H1 (cell line): Measurements from ENCODE around the gene STH. TPM values are rescaled to one million over a fixed set of nuclear protein-coding genes. Genes with fewer than 3 reads are reported as not detected.

Experiments
- CTCF ChIA-PET: fragments of 300-600 bp; sonication (Branson Sonifier 250); formaldehyde crosslinking; loops from one replicate; lab custom pipeline; 2021; ENCODE audit not compliant: partially characterized antibody; lab: Charles Lee
- POLR2A ChIA-PET: fragments of 300-600 bp; sonication (Branson Sonifier 250); formaldehyde crosslinking; loops from one replicate; lab custom pipeline; 2021; ENCODE audit warnings: inconsistent platforms; ENCODE audit not compliant: partially characterized antibody; lab: Charles Lee
- DNase-seq, 2 experiments: peaks; one replicate each; pipeline versions ENCODE4 v3.0.0 to v3.0.0-alpha.2; 2010 to 2022; ENCODE audit warnings: low spot score in 2 of 2, low read depth in 1 of 2, mixed read lengths in 1 of 2
- FAIRE-seq: peaks from 2 replicates; lab custom pipeline; 2011; peaks lifted over from hg19 to GRCh38; lab: Jason Lieb, UNC
- H2AFZ ChIP-seq: 2 replicates; pipeline ENCODE4 v1.8.1; 2012; ENCODE audit warnings: low read length, inconsistent platforms
- H2AK5ac ChIP-seq: 2 replicates; pipeline ENCODE4 v1.6.1; 2013; ENCODE audit warnings: low read depth, low read length
- H2BK120ac ChIP-seq: replicated peaks from 2 replicates; pipeline ENCODE3; 2013; ENCODE audit warnings: low read depth, low read length, inconsistent platforms
- H2BK12ac ChIP-seq: 2 replicates; pipeline ENCODE4 v1.6.1; 2013; ENCODE audit warnings: low read depth, low read length
- H2BK15ac ChIP-seq: 2 replicates; pipeline ENCODE4 v1.6.1; 2013; ENCODE audit warnings: low read length
- H2BK20ac ChIP-seq: 2 replicates; pipeline ENCODE4 v1.6.1; 2013; ENCODE audit warnings: low read length
- H2BK5ac ChIP-seq: 2 replicates; pipeline ENCODE4 v1.6.1; 2013; ENCODE audit warnings: low read depth, low read length
- H3K14ac ChIP-seq: 2 replicates; pipeline ENCODE4 v1.6.1; 2013; ENCODE audit warnings: inconsistent platforms; ENCODE audit not compliant: insufficient read length
- H3K18ac ChIP-seq: 2 replicates; pipeline ENCODE4 v1.6.1; 2013; ENCODE audit warnings: low read length; ENCODE audit errors: extremely low read depth
- H3K23ac ChIP-seq: 2 replicates; pipeline ENCODE4 v1.6.1; 2013; ENCODE audit warnings: inconsistent platforms; ENCODE audit not compliant: insufficient read length
- H3K23me2 ChIP-seq: 2 replicates; pipeline ENCODE4 v1.6.1; 2013; ENCODE audit warnings: low read depth, low read length
- H3K27ac ChIP-seq: 2 replicates; pipeline ENCODE4 v1.6.1; 2011; ENCODE audit warnings: low read depth, low read length, inconsistent platforms
- H3K27me3 ChIP-seq, 4 experiments: replicated peaks in 1 of 4; 1 replicate in 1 of 4; 2 replicates in 3 of 4; pipeline versions ENCODE4 v1.6.1 to v1.8.1; 2011 to 2013; ENCODE audit warnings: low read length in 3 of 4, mild to moderate bottlenecking in 3 of 4, inconsistent platforms in 2 of 4, mixed read lengths in 2 of 4, moderate library complexity in 1 of 4; ENCODE audit not compliant: control insufficient read depth in 3 of 4, insufficient read depth in 3 of 4; ENCODE audit errors: extremely low read depth in 1 of 4
- H3K36me3 ChIP-seq, 4 experiments: 2 replicates each; pipeline versions ENCODE4 v1.6.1 to v1.8.1; 2011 to 2013; ENCODE audit warnings: mild to moderate bottlenecking in 4 of 4, low read length in 3 of 4, moderate library complexity in 2 of 4, control low read depth in 1 of 4, inconsistent platforms in 1 of 4; ENCODE audit not compliant: insufficient read depth in 4 of 4, control insufficient read depth in 2 of 4
- H3K4ac ChIP-seq: replicated peaks from 2 replicates; pipeline ENCODE3; 2013; ENCODE audit warnings: low read length, low read depth, mixed read lengths, inconsistent platforms; ENCODE audit not compliant: insufficient read length
- H3K4me1 ChIP-seq, 4 experiments: replicated peaks in 1 of 4; 1 replicate in 1 of 4; 2 replicates in 3 of 4; pipeline versions ENCODE4 v1.6.1 to v1.8.1; 2011 to 2013; ENCODE audit warnings: low read length in 3 of 4, inconsistent platforms in 2 of 4, mixed read lengths in 1 of 4; ENCODE audit not compliant: insufficient read depth in 4 of 4, control insufficient read depth in 3 of 4
- H3K4me2 ChIP-seq, 2 experiments: 2 replicates each; pipeline versions ENCODE4 v1.6.1 to v1.8.1; 2011 to 2013; ENCODE audit warnings: low read depth in 2 of 2, low read length in 2 of 2, control low read depth in 1 of 2, inconsistent platforms in 1 of 2, mild to moderate bottlenecking in 1 of 2; ENCODE audit not compliant: insufficient read depth in 1 of 2
- H3K4me3 ChIP-seq, 4 experiments: fragments of 200-600, 300-600 bp in 1 of 4; sonication (generic), shearing (Covaris generic), sonication (Bioruptor Twin) in 1 of 4; 2 replicates each; pipeline versions ENCODE4 v1.5.1 to v1.8.1; 2011 to 2016; ENCODE audit warnings: low read length in 4 of 4, low read depth in 3 of 4, control low read depth in 2 of 4, inconsistent platforms in 2 of 4, mild to moderate bottlenecking in 2 of 4, mixed read lengths in 1 of 4, moderate library complexity in 1 of 4; ENCODE audit not compliant: insufficient read depth in 2 of 4; ENCODE audit errors: extremely low read depth in 1 of 4
- H3K56ac ChIP-seq: replicated peaks from 2 replicates; pipeline ENCODE3; 2013; ENCODE audit warnings: low read depth, mild to moderate bottlenecking, mixed read lengths, low read length, inconsistent platforms; ENCODE audit not compliant: insufficient read length
- H3K79me1 ChIP-seq: 2 replicates; pipeline ENCODE4 v1.6.1; 2013; ENCODE audit warnings: low read depth, low read length, control low read depth
- H3K79me2 ChIP-seq, 2 experiments: 2 replicates each; pipeline versions ENCODE4 v1.6.1 to v1.8.1; 2012 to 2013; ENCODE audit warnings: low read length in 2 of 2, mild to moderate bottlenecking in 2 of 2, inconsistent platforms in 1 of 2; ENCODE audit not compliant: insufficient read depth in 2 of 2, control insufficient read depth in 1 of 2
- H3K9ac ChIP-seq, 4 experiments: replicated peaks in 1 of 4; 1 replicate in 1 of 4; 2 replicates in 3 of 4; pipeline versions ENCODE4 v1.6.1 to v1.8.1; 2011 to 2013; ENCODE audit warnings: low read depth in 3 of 4, low read length in 3 of 4, control low read depth in 2 of 4, mild to moderate bottlenecking in 2 of 4, moderate library complexity in 2 of 4, inconsistent platforms in 1 of 4; ENCODE audit errors: extremely low read depth in 1 of 4
- H3K9me3 ChIP-seq, 2 experiments: 2 replicates each; pipeline versions ENCODE4 v1.6.1 to v1.8.1; 2012 to 2013; ENCODE audit warnings: mild to moderate bottlenecking in 2 of 2, moderate library complexity in 2 of 2, control low read depth in 1 of 2, inconsistent platforms in 1 of 2, low read depth in 1 of 2, low read length in 1 of 2, mixed read lengths in 1 of 2; ENCODE audit not compliant: insufficient read depth in 2 of 2
- H4K20me1 ChIP-seq, 2 experiments: replicated peaks in 1 of 2; 2 replicates each; pipeline versions ENCODE3 to v1.8.1; 2011 to 2013; ENCODE audit warnings: inconsistent platforms in 2 of 2, low read length in 2 of 2, mild to moderate bottlenecking in 1 of 2; ENCODE audit not compliant: insufficient read depth in 2 of 2, control insufficient read depth in 1 of 2
- H4K5ac ChIP-seq: 2 replicates; pipeline ENCODE4 v1.6.1; 2013; ENCODE audit warnings: low read length, low read depth, mixed read lengths, inconsistent platforms; ENCODE audit not compliant: insufficient read length
- H4K8ac ChIP-seq: 2 replicates; pipeline ENCODE4 v1.8.0; 2013; ENCODE audit warnings: mild to moderate bottlenecking, moderate library complexity, low read length, inconsistent platforms; ENCODE audit not compliant: insufficient read depth; ENCODE audit errors: extremely low read depth
- H4K91ac ChIP-seq: replicated peaks from 2 replicates; pipeline ENCODE3; 2013; ENCODE audit warnings: low read length, mixed read lengths, inconsistent platforms; ENCODE audit not compliant: insufficient read length
- BACH1 ChIP-seq: IDR thresholded peaks from 2 replicates; pipeline ENCODE4 v1.6.1; 2012; ENCODE audit warnings: low read length, improper control_type of control experiment
- BRCA1 ChIP-seq: IDR thresholded peaks from 2 replicates; pipeline ENCODE4 v1.6.1; 2012; ENCODE audit warnings: low read depth, low read length, improper control_type of control experiment
- FOSL1 ChIP-seq: IDR thresholded peaks from 2 replicates; pipeline ENCODE4 v1.6.1; 2011; ENCODE audit warnings: mild to moderate bottlenecking, low read depth, low read length, moderate library complexity; ENCODE audit not compliant: insufficient read depth
- SP2 ChIP-seq: IDR thresholded peaks from 2 replicates; pipeline ENCODE4 v1.6.1; 2012; ENCODE audit warnings: mild to moderate bottlenecking, low read length, inconsistent platforms
- WGBS, 2 experiments: shearing (Covaris generic) in 1 of 2; methylation state at CpG; one replicate each; pipeline versions ENCODE4 v1.1.6 to v1.1.7; 2013 to 2015; ENCODE audit warnings: low lambda C conversion rate in 2 of 2, mixed read lengths in 2 of 2, inconsistent platforms in 1 of 2, low coverage in 1 of 2, missing lambda C conversion rate in 1 of 2; ENCODE audit not compliant: insufficient replicate concordance in 2 of 2, insufficient coverage in 1 of 2, insufficient read length in 1 of 2; ENCODE audit errors: extremely low coverage in 1 of 2, missing lambda C conversion rate in 1 of 2; 5-methylcytosine and 5-hydroxymethylcytosine counted together
- polyA plus RNA-seq, 7 experiments: library from polyadenylated mRNA; depleted of rRNA in 3 of 7; stranded (reverse) in 5 of 7; unstranded in 2 of 7; fragments of >200 nt in 5 of 7; fragments of 200-250 nt in 2 of 7; gene quantifications; 1 replicate in 5 of 7; 2 replicates in 1 of 7; 4 replicates in 1 of 7; pipeline versions ENCODE4 v1.2.1 to v1.2.3, GENCODE V29; 2011 to 2013; ENCODE audit warnings: missing spikeins in 2 of 7, mixed read lengths in 2 of 7
- total RNA-seq: library from RNA; stranded (reverse); fragmentation: NEBNext Ultra II Directional; extraction: Animal tissue kit (Norgen Biotek cat#: 25700); gene quantifications from 2 replicates; pipeline ENCODE4 v1.2.1, GENCODE V29; 2021
- TF ChIP-seq, protein P1 (sequence below): IDR thresholded peaks from 2 replicates; pipeline ENCODE4 v1.6.1; 2012; ENCODE audit warnings: inconsistent platforms

STH gene
- total and polyA plus RNA-seq, 2 of the 8 experiments (the other 6 are each of a cell fraction or from before 2014, with no cell fraction given) = not detected

DNA sequence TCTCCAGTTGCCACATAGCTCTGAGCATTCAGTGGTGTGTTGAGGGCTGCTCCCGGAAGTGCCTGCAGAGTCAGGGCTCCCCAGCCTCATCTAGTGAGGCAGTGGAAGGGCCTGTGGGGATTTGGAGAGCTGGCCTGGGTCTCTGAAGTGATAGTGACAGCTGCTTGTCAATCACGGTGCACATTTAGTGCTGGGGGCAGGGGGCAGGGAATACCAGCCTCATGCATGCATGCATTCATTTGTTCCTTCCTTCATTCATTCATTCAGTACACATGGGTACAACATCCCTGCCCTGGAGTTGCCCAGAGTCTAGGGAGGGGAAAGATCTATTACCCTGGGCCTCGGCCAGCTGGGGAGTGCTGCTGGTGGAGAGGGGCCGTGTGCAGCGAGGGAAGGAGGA lies 11.3 kb upstream of the STH start:
- no peak overlapping the region for H3K9ac ChIP-seq
- H3K4me3 ChIP-seq = no peak overlapping the region
- 90% methylated on average over 4 of the region's 5 CpGs; no CpG with 5 or more reads in 1 of the 2 experiments for WGBS, 2 experiments
- no peak overlapping the region for H2BK5ac ChIP-seq
- no peak overlapping the region for H3K14ac ChIP-seq
- no peaks in the 10 kb centered on the region for H3K23me2 ChIP-seq
- no peak overlapping the region for H4K5ac ChIP-seq
- no peak overlapping the region for H3K4ac ChIP-seq
- no peaks in the 10 kb centered on the region for H3K79me2 ChIP-seq
- H2AK5ac ChIP-seq = no peak overlapping the region
- H4K91ac ChIP-seq = no peak overlapping the region
- H3K4me1 ChIP-seq = peaks cover 0 to 10% (median 4%) of the 10 kb centered on the region in 4 experiments; a peak in 4 of 7 replicates
- no peak overlapping the region for H3K4me2 ChIP-seq
- no peak overlapping the region for H2BK12ac ChIP-seq
- H2BK15ac ChIP-seq = no peak overlapping the region
- no peak for FAIRE-seq
- no peak overlapping the region for H2AFZ ChIP-seq
- CTCF ChIA-PET = interaction anchor here (1.0 to 2.2 kb wide), 4 partner anchors 10 to 23 kb away, joined by 3 to 11 read pairs (median 4); no protein-coding TSS in a partner anchor
- H2BK120ac ChIP-seq = no peak overlapping the region
- H2BK20ac ChIP-seq = no peak overlapping the region
- POLR2A ChIA-PET = no interaction called here
- H3K27me3 ChIP-seq = peaks cover 0 to 2% (median 0%) of the 10 kb centered on the region in 4 experiments; a peak in 1 of 7 replicates
- H3K79me1 ChIP-seq = no peaks in the 10 kb centered on the region
- no peaks in the 10 kb centered on the region for H3K9me3 ChIP-seq
- H3K36me3 ChIP-seq = no peaks in the 10 kb centered on the region
- H4K20me1 ChIP-seq = no peaks in the 10 kb centered on the region
- no peak overlapping the region for H3K27ac ChIP-seq
- H3K23ac ChIP-seq = no peak overlapping the region
- H3K56ac ChIP-seq = no peak overlapping the region
- peak overlapping the region; percentile 11; the same call in 1 of the 2 replicates for H4K8ac ChIP-seq
- no peak for DNase-seq
- no peak overlapping the region for H3K18ac ChIP-seq
- TF ChIP-seq BACH1 (no peak), SP2 (no peak), BRCA1 (no peak), FOSL1 (no peak)
- TF ChIP-seq, protein P1, sequence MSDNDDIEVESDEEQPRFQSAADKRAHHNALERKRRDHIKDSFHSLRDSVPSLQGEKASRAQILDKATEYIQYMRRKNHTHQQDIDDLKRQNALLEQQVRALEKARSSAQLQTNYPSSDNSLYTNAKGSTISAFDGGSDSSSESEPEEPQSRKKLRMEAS = no peak
- TF ChIP-seq, all 59 proteins: peak for 0
